A549 (cell line): ENCODE results near the gene ZNF655. TPM values are rescaled to one million over a fixed set of nuclear protein-coding genes. Genes with fewer than 3 reads are reported as not detected.
A peak's percentile ranks its signal among the peaks of the same experiment; 100 is the strongest.

Experiments used
- ATAC-seq, 2 experiments: fragments of 200-7000 bp in 1 of 2; fragments of >200 bp in 1 of 2; cut with Nextera tagmentation in 1 of 2; cut with Tn5 transposase in 1 of 2; 3 replicates each; pipeline versions ENCODE4 v1.8.0 to v1.9.1; 2018 to 2020; ENCODE audit warnings: mild to moderate bottlenecking in 1 of 2, moderate library complexity in 1 of 2
- CTCF ChIA-PET: fragments of 300-600 bp; sonication (Branson Sonifier 250); formaldehyde crosslinking; extraction: SDS; loops from one replicate; lab custom pipeline; 2021; ENCODE audit warnings: antibody characterized with exemption, inconsistent platforms; lab: Yijun Ruan, JAX
- POLR2A ChIA-PET: fragments of 350-600 bp; formaldehyde crosslinking; extraction: SDS; loops from one replicate; lab custom pipeline; 2021; ENCODE audit warnings: antibody characterized with exemption, inconsistent platforms; lab: Yijun Ruan, JAX
- DNase-seq, 2 experiments: peaks; one replicate each; pipeline versions ENCODE4 v3.0.0 to v3.0.0-alpha.2; 2011 to 2016; ENCODE audit warnings: low read depth in 1 of 2, low spot score in 1 of 2
- FAIRE-seq: peaks from 2 replicates; lab custom pipeline; 2011; peaks lifted over from hg19 to GRCh38; lab: Jason Lieb, UNC
- H3K27ac ChIP-seq, 2 experiments: fragments of >200 bp; sonication (Bioruptor Twin); formaldehyde crosslinking; 3 replicates each; pipeline ENCODE4 v1.5.1; 2016 to 2017
- H3K4me1 ChIP-seq: fragments of >200 bp; sonication (Bioruptor Twin); formaldehyde crosslinking; 3 replicates; pipeline ENCODE4 v1.6.1; 2016
- H3K4me2 ChIP-seq: fragments of >200 bp; sonication (Bioruptor Twin); formaldehyde crosslinking; 3 replicates; pipeline ENCODE4 v1.6.1; 2016
- H3K4me3 ChIP-seq: fragments of >200 bp; sonication (Bioruptor Twin); formaldehyde crosslinking; 3 replicates; pipeline ENCODE4 v1.5.1; 2016
- H3K9me3 ChIP-seq: fragments of >200 bp; sonication (Bioruptor Twin); formaldehyde crosslinking; 3 replicates; pipeline ENCODE4 v1.6.1; 2016
- CBX2 ChIP-seq: fragments of 200-600 bp; sonication (generic); IDR thresholded peaks from 2 replicates; pipeline ENCODE4 v1.6.1; 2016; ENCODE audit warnings: low read depth, mild to moderate bottlenecking, borderline replicate concordance
- CBX8 ChIP-seq: fragments of 200-600 bp; sonication (generic); IDR thresholded peaks from 2 replicates; pipeline ENCODE4 v1.6.1; 2016
- CHD4 ChIP-seq: fragments of 200-600 bp; sonication (generic); IDR thresholded peaks from 2 replicates; pipeline ENCODE4 v1.6.1; 2016; ENCODE audit warnings: antibody characterized with exemption, mild to moderate bottlenecking, borderline replicate concordance
- FOXS1 ChIP-seq: fragments of 250-450 bp; sonication (Bioruptor Pico); IDR thresholded peaks from 2 replicates; pipeline ENCODE4 v1.5.0; 2020; ENCODE audit warnings: mild to moderate bottlenecking, moderate library complexity
- GATA3 ChIP-seq: IDR thresholded peaks from 2 replicates; pipeline ENCODE4 v1.6.1; 2012; ENCODE audit warnings: borderline replicate concordance
- HOXB5 ChIP-seq: fragments of 250-450 bp; sonication (Bioruptor Pico); IDR thresholded peaks from 2 replicates; pipeline ENCODE4 v1.5.0; 2020; ENCODE audit warnings: mild to moderate bottlenecking, moderate library complexity
- JUN ChIP-seq, 2 experiments: fragments of >200 bp; sonication (Bioruptor Twin); formaldehyde crosslinking; IDR thresholded peaks; 2 replicates in 1 of 2; 3 replicates in 1 of 2; pipeline ENCODE4 v1.6.1; 2016 to 2017
- JUNB ChIP-seq: fragments of >200 bp; sonication (Bioruptor Twin); formaldehyde crosslinking; IDR thresholded peaks from 2 replicates; pipeline ENCODE4 v1.6.1; 2016
- KDM5A ChIP-seq: fragments of 200-600 bp; sonication (generic); IDR thresholded peaks from 2 replicates; pipeline ENCODE4 v1.6.1; 2016; ENCODE audit warnings: antibody characterized with exemption, mild to moderate bottlenecking
- MAZ ChIP-seq: fragments of 150-350 bp; IDR thresholded peaks from 2 replicates; pipeline ENCODE4 v1.6.1; 2014; ENCODE audit warnings: antibody characterized with exemption, low read depth, low read length, borderline replicate concordance
- NFE2L2 ChIP-seq: fragments of 150-350 bp; conservative IDR thresholded peaks from 2 replicates; pipeline ENCODE4 v1.6.1; 2014; ENCODE audit warnings: low read length
- NPAS2 ChIP-seq: fragments of 250-450 bp; sonication (Bioruptor Pico); IDR thresholded peaks from 2 replicates; pipeline ENCODE4 v1.8.0; 2022; ENCODE audit warnings: mild to moderate bottlenecking, moderate library complexity, borderline replicate concordance
- PHF8 ChIP-seq: fragments of 200-600 bp; sonication (generic); IDR thresholded peaks from 2 replicates; pipeline ENCODE4 v1.6.1; 2016; ENCODE audit warnings: low read depth, mild to moderate bottlenecking, antibody characterized with exemption, moderate library complexity, borderline replicate concordance
- RAD21 ChIP-seq, 2 experiments: fragments of >200 bp in 1 of 2; sonication (Bioruptor Twin) in 1 of 2; formaldehyde crosslinking in 1 of 2; IDR thresholded peaks in 1 of 2; conservative IDR thresholded peaks in 1 of 2; 2 replicates in 1 of 2; 3 replicates in 1 of 2; pipeline ENCODE4 v1.6.1; 2012 to 2018; ENCODE audit warnings: inconsistent platforms in 1 of 2
- RCOR1 ChIP-seq: fragments of 150-350 bp; IDR thresholded peaks from 2 replicates; pipeline ENCODE4 v1.6.1; 2014; ENCODE audit warnings: antibody characterized with exemption, low read length, low read depth
- RFX5 ChIP-seq: fragments of 450-650 bp; IDR thresholded peaks from 2 replicates; pipeline ENCODE4 v1.7.1; 2014; ENCODE audit warnings: antibody characterized with exemption, mild to moderate bottlenecking, moderate library complexity
- RNF2 ChIP-seq: fragments of 200-600 bp; sonication (generic); IDR thresholded peaks from 2 replicates; pipeline ENCODE4 v1.6.1; 2016; ENCODE audit warnings: low read depth, mild to moderate bottlenecking, antibody characterized with exemption, moderate library complexity, borderline replicate concordance
- ZC3H11A ChIP-seq: fragments of 450-650 bp; IDR thresholded peaks from 2 replicates; pipeline ENCODE4 v1.6.1; 2014; ENCODE audit warnings: antibody characterized with exemption, mild to moderate bottlenecking
- WGBS: methylation state at CpG from one replicate; pipeline ENCODE4 v1.1.6; 2017; ENCODE audit errors: missing lambda C conversion rate; 5-methylcytosine and 5-hydroxymethylcytosine counted together
- polyA plus RNA-seq, 4 experiments: library from polyadenylated mRNA; depleted of rRNA in 3 of 4; stranded (reverse); fragments of >200 nt; fragmentation: RNase III in 1 of 4; extraction: RNeasy Plus Mini Kit Qiagen cat#74134 plus additional on column Dnase treatment in 1 of 4; gene quantifications; 2 replicates in 3 of 4; 3 replicates in 1 of 4; pipeline ENCODE4 v1.2.3, GENCODE V29; 2011 to 2017
- TF ChIP-seq, protein P1 (sequence below): IDR thresholded peaks from 2 replicates; pipeline ENCODE4 v1.6.1; 2012; ENCODE audit warnings: low read depth, borderline replicate concordance

ZNF655 gene
- polyA plus RNA-seq, 2 of the 4 experiments (the other 2 are of a cell fraction): 56.5 to 85.1 TPM

DNA sequence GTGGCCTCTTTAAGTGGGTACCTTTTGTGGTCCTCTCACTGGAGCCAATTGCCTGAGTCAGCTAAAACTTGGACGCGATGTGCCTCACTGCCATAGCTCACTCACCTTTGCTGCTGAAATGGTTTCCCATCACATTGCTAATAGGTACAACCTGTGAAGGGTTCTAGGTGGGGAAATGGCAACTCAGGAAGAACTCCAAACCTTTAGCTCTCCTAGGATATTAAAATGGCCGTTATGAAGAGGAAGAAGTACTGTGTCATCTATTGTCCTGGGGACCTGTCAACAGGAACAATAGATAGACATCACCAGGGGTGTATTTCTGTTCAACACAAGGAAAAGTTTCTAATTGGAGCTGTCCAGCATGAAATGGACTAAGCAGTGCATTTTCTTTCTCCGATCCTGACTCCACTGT is 1.2 kb upstream of the ZNF655 start (continued):
- no peak for TF ChIP-seq CBX2

DNA sequence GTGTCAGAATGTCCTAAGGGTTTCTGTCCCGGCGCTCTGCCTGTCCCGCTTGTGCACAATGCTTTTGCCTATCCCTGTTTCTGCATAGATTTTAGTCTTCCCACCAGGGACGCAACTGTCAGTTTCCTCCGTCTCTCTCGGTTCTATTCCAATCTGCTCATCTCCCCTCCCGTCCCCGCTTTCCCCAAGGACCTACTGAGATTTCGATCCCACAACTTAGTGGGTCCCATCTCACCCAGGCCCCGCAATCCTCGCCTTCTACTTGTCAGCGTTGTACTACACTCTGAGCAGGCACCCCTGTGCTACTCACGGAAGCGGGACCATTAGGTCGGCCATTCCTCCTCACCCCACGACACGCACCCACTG is 519 bp upstream of the ZNF655 start:
- WGBS: 5% methylated on average over 14 of the region's 17 CpGs
- H3K27ac ChIP-seq: peak overlapping the region; percentile 91 to 96
- no peak for FAIRE-seq
- TF ChIP-seq KDM5A (peak; percentile 37; the same call in 1 of the 2 replicates), MAZ (no peak)
- TF ChIP-seq, all 56 proteins: peak for 1
- DNase-seq (no peak), ATAC-seq (peak; percentile 68; a peak in 5 of 6 replicates)
- H3K4me3 ChIP-seq: peak overlapping the region; percentile 92
- peaks cover 38% of the 10 kb centered on the region for H3K4me1 ChIP-seq
- no peaks in the 10 kb centered on the region for H3K9me3 ChIP-seq
- ChIA-PET CTCF (interaction anchor here (1.2 to 3.5 kb wide), 3 partner anchors 13 to 59 kb away, joined by 3 to 14 read pairs (median 4); partner anchors contain the start of gene ZSCAN25), POLR2A (interaction anchor here (0.6 to 2.3 kb wide), 14 partner anchors 21 to 544 kb away, joined by 3 to 23 read pairs (median 4); partner anchors contain the start of genes AP4M1, MCM7, ZKSCAN5 and ZNF394)
- peak overlapping the region; percentile 76 for H3K4me2 ChIP-seq

DNA sequence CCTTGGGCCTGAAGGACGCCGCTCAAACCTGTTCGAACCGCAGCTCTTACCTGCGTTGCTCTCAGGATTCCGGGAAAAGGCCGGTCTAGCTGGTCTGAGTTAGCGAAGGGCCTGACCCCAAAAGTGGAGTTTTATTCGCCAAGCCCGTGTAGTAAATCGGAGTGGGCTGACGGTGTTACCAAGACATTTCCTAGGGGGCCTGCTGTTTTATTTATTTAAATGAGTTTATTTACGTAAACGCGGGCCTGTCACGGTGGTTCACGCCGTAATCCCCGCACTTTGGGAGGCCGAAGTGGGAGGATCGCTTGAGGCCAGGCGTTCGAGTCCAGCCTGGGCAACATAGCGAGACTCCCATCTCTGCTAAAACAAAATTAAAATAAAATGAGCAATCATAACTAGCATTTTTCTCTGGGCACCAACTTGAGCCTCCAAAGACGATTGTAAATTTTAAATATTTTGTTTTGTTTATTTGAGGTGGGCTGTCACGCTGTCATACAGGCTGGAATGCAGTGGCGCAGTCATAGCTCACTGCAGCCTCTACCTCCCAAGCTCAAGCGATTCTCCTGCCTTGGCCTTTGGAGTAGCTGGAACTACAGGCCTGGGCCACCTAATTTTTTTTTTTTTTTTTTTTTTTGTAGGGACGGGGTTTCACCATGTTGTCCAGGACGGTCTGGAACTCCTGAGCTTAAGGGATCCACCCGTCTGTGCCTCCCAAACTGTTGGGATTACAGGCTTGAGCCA is 903 bp downstream of the ZNF655 start:
- TF ChIP-seq CBX8 (no peak), CHD4 (no peak), JUN (IDR thresholded peaks at IDR 0.05) (no peak), RAD21 (conservative IDR thresholded peaks at IDR 0.05 in 1 of 2, IDR thresholded peaks at IDR 0.05 in 1 of 2) (no peak), RNF2 (no peak), FOXS1 (CRISPR knock-in tag) (no peak), RFX5 (no peak), ZC3H11A (no peak), RCOR1 (no peak), GATA3 (no peak), PHF8 (no peak), NFE2L2 (no peak), HOXB5 (CRISPR knock-in tag) (no peak), NPAS2 (CRISPR knock-in tag) (no peak), JUNB (no peak)
- TF ChIP-seq, protein P1, sequence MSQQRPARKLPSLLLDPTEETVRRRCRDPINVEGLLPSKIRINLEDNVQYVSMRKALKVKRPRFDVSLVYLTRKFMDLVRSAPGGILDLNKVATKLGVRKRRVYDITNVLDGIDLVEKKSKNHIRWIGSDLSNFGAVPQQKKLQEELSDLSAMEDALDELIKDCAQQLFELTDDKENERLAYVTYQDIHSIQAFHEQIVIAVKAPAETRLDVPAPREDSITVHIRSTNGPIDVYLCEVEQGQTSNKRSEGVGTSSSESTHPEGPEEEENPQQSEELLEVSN: no peak
- Histone ChIP-seq H3K27ac (peak overlapping the region; percentile 91 to 96), H3K9me3 (no peaks in the 10 kb centered on the region), H3K4me1 (peaks cover 52% of the 10 kb centered on the region), H3K4me3 (peak overlapping the region; percentile 92), H3K4me2 (peak overlapping the region; percentile 94)
- FAIRE-seq (no peak), ATAC-seq (no peak), DNase-seq (no peak)
- ChIA-PET POLR2A (interaction anchor here (0.7 to 2.3 kb wide), 6 partner anchors 36 to 151 kb away, joined by 3 to 23 read pairs (median 8); partner anchors contain the start of genes BUD31, PDAP1, ZKSCAN5 and ZNF394), CTCF (interaction anchor here (1.0 to 3.5 kb wide), 3 partner anchors 46 to 246 kb away, joined by 3 to 14 read pairs (median 5); partner anchors contain the start of gene ZSCAN25)
- WGBS: 12% methylated on average over 27 of the region's 31 CpGs
